Hematopoietic multipotent progenitor cell (in vitro differentiated cells): Measurements from ENCODE around the gene PRR35. TPM values are rescaled to one million over a fixed set of nuclear protein-coding genes. Genes with fewer than 3 reads are reported as not detected.
A peak's percentile ranks its signal among the peaks of the same experiment; 100 is the strongest.
"Not testable (repeated sequence)": the region's sequence is repeated elsewhere in the genome, so short reads cannot be mapped to it uniquely, and the experiment has no call there.

ENCODE experiments used
- DNase-seq, 3 donors: peaks; one replicate each; pipeline ENCODE4 v3.0.0-alpha.2; 2011 to 2015; ENCODE audit warnings: low read depth in 2 of 3, low spot score in 2 of 3
- total RNA-seq: library from RNA; depleted of rRNA; stranded (reverse); fragments of >200 nt; gene quantifications from one replicate; pipeline ENCODE4 v1.2.3, GENCODE V29; 2012

PRR35 gene
- total RNA-seq, 1 donor = under 0.01 TPM

DNA sequence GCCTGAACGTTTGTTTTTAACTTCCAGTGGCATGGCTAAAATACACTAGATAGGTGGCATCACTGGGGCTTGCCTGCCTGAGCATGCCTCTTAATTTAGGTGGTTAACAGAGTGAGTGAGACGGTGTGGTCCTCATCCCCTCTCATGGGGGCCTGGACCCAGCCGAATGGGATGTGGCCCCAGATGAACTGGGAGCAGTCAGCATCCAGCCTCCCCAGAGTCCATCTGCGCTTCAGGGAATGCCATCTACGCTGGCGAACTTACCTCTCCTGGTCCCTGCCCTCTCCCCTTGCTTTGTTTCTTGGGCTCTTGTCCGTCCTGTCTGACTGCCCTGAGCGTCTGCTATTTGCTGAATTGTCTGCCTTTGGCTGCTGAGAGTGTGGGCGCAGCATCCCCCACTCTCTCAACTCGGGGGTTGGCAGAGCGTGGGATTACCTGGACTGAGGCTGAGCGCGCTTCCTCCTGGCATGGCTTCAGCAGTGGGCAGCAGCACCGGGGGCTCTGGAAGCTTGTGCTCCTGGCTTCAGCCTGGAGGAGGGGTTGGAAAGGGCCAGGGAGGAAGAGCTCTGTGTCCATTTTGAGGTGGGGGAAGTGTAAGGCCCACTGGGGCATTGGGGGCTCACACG lies 31.8 kb downstream of the PRR35 start:
- no peak for DNase-seq

- no peak for DNase-seq
Measured at GRCh38 chr16:592518-593306, 32.5 kb downstream of the PRR35 start.

- DNase-seq = no peak
Measured at GRCh38 chr16:593406-593805, 33.2 kb downstream of the PRR35 start.

GRCh38 chr16:593807-594206 lies 33.6 kb downstream of the PRR35 start:
- no peak for DNase-seq

DNA sequence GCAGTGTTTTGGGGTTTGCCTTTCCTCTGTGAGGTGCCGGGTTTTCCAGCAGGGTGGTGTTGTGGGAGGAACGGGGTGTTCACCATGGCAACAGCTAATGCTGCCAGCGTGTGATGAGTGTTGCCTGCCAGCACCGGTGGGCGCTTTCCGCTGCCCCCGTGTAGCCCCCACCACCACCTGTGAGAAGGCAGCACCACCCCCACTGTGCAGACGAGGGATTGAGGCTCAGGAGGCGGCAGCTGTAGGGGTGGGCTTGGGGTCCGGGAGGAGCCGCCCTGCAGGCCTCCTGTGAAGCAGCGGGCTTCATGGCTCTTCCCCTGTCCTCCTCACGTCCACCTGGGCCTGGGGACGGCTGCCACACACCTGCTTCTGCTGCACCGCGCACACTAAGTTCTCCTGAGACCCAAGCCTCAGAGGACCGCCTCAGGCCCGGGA lies 34.9 kb downstream of the PRR35 start:
- DNase-seq = no peak

DNA sequence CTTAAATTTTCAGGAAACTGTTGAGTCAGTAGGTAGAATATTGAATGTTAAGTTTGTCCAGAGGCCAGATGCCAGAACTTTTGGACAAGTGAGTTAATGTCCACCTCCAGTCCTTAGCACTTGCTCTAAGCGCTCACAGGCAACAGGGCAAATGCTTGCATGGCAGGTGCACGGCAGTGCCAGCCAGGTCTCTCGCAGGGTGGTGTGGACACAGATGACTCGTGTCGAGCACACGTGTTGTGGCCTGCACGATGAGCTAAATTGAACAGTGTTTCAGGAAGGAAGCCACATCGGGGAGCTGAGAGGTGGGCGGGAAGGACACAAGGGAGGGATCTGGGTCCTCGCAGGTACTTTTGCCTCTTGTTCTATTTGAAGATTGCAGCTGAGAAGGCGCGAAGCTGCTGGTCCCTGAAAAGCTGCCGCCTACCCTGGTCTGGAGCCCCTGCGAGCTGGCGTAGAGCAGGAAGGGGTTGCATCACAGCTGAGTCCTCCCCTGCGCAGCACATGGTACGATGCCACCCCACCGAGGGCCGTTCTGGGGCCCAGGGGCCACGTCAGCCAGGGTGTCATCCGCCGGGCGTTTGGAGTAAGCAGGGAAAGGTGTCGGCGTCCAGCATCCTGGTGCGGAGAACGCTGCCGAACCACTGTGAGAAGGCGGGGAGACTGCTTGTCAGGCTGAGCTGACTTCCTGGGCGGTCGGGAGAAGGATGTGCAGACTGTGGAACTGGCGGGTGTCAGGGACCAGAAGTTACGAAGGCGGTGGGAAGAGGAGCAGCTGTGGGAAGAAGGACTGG lies 35.9 kb downstream of the PRR35 start:
- no peak for DNase-seq

- no peak for DNase-seq
Measured at GRCh38 chr16:596736-597060, 36.5 kb downstream of the PRR35 start.

DNA sequence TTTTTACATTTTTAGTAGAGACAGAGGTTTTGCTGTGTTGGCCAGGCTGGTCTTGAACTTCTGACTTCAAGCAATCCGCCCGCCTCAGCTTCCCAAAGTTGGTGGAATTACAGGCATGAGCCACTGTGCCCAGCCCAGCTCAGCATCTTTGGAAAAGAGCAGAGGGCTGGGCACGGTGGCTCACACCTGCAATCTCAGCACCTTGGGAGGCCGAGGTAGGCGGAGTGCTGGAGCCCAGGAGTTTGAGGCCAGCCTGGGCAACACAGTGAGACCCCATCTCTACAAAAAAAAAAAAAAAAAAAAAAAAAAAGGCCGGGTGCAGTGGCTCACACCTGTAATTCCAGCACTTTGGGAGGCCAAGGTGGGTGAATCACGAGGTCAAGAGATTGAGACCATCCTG lies 37.5 kb downstream of the PRR35 start:
- not testable (repeated sequence) for DNase-seq

DNA sequence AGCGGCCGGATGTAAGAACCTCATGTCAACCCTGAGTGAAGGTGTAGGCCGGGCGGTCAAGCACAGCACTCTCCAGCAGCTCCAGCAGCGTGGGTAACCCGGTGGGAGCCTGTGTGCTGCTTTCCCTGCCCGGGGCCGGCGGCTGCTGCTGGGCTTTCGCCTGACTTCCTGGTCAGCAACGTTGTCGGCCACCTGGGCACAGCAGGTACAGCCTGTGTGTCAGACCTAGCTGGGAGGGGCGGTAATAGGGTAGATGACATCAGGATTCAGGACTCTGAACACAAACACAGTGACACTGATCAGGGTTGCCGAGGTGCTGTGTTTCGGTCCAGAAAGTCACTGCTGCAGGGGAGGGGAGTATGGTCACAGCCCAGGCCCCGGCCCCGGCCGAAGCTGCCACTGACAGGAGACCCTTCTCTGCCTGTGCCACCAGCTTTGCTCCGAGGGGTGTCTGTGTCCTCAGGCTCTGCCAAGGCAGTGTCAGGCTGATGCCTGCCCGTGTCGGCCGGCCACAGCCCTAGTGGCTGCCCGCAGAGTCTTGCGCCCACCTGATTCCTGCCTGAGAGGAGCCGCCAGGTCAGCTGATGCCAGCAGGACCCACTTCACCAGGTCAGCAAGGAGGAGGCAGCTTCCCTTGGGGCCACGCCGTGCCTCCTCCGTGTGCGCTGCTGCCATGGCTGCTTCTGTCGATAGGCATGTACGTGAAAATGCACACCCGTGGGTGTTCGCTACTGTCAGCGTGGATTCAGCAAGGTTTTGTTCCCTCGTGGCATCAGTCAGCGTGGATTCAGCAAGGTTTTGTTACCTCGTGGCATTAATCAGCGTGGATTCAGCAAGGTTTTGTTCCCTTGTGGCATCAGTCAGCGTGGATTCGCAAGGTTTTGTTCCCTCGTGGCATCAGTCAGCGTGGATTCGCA lies 38.9 kb downstream of the PRR35 start:
- DNase-seq = no peak

DNA sequence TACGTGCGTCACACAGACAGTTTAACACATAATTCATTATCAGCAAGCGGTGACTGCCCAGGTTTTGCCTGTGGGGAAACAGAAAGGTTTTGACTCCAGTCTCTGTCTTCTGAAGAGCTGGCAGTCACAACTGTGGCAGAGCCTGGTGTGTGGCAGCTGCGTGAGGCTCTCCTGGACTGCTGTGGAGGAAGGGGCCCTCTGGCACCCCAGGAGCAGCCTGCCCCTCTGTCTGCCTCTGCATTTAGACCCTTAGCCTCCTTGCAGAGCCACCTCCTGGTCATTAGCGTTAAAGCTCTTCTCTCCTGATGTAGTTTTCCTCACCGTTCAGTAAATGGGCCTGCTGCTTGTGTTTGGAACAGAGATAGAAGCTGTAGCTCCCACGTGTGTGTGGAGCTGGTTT lies 40.6 kb downstream of the PRR35 start:
- DNase-seq = peak in 2 of 3 donors; percentile 48 to 66

GRCh38 chr16:603933-604332 lies 43.7 kb downstream of the PRR35 start:
- no peak for DNase-seq

- no peak for DNase-seq
Measured at GRCh38 chr16:606656-607307, 46.6 kb downstream of the PRR35 start.

- DNase-seq = no peak
Measured at GRCh38 chr16:608019-608418, 47.8 kb downstream of the PRR35 start.

GRCh38 chr16:609316-609715 lies 49.1 kb downstream of the PRR35 start:
- no peak for DNase-seq

- no peak for DNase-seq
Measured at GRCh38 chr16:609984-610383, 49.8 kb downstream of the PRR35 start.

- peak; percentile 33 to 59 (median 37) for DNase-seq
Measured at GRCh38 chr16:610513-611381, 50.6 kb downstream of the PRR35 start.

DNA sequence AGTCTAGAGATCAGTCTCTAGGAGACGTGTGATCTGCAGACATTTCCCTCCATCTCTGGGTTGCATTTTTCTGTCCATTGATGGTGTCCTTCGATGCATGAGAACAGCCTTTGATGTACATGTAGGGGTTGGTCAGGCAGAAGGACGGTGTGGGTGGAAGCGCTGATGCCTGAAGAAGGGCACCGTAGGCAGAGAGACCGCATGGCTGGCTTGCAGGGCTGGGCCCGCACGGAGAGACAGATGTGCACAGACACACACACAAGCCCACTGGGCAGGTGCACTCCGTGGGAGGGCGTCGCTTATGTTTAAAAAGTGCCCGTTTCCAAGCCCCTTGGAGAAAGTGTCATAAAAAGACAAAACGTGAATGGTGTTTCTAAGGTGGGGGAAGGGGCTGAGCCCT lies 54.9 kb downstream of the PRR35 start:
- no peak for DNase-seq
